HS-5 (cell line): ENCODE results near the gene PTGDR.

Experiments used
- DNase-seq: peaks from one replicate; pipeline ENCODE4 v3.0.0-alpha.2; 2012; ENCODE audit warnings: low read depth

PTGDR gene

GRCh38 chr14:52312931-52313355, 45.4 kb downstream of the PTGDR start:
- no peak for DNase-seq

GRCh38 chr14:52313462-52313861, 46.0 kb downstream of the PTGDR start:
- no peak for DNase-seq

DNA sequence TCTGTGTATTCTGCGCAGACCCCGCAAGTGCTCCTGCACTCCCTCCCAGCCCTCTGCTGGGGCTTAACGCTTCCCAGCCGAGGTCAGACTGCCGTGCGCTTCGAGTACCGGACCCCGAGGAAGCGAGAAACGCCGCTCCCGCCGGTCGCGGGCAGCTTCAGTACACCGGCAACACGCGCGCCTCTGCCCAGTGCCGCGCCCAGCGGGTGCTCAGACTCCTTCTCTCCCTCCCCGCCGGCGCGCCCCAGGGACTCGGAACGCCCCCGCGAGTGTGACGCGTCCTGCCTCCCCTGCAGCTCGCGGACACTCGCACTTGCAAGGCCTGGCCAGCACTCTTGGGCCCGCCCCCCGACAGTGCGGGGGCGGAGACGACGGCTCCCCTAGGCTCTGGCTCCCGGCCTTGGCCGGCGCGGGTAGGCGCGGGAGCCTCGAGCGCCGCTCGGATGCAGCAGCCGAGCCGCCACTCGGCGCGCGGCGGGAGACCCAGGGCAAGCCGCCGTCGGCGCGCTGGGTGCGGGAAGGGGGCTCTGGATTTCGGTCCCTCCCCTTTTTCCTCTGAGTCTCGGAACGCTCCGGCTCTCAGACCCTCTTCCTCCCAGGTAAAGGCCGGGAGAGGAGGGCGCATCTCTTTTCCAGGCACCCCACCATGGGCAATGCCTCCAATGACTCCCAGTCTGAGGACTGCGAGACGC, 46.6 kb downstream of the PTGDR start, which contains the start of gene PTGER2:
Gene PTGER2 (plus strand): TSS at position 410 of the 692 bp plus-strand sequence. CDS start 237 bp downstream, at position 647.
- no peak for DNase-seq

DNA sequence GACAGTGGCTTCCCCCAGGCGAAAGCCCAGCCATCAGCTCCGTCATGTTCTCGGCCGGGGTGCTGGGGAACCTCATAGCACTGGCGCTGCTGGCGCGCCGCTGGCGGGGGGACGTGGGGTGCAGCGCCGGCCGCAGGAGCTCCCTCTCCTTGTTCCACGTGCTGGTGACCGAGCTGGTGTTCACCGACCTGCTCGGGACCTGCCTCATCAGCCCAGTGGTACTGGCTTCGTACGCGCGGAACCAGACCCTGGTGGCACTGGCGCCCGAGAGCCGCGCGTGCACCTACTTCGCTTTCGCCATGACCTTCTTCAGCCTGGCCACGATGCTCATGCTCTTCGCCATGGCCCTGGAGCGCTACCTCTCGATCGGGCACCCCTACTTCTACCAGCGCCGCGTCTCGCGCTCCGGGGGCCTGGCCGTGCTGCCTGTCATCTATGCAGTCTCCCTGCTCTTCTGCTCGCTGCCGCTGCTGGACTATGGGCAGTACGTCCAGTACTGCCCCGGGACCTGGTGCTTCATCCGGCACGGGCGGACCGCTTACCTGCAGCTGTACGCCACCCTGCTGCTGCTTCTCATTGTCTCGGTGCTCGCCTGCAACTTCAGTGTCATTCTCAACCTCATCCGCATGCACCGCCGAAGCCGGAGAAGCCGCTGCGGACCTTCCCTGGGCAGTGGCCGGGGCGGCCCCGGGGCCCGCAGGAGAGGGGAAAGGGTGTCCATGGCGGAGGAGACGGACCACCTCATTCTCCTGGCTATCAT, 47.3 kb downstream of the PTGDR start:
- DNase-seq, result no peak

- no peak for DNase-seq
Measured at GRCh38 chr14:52315355-52315718, 47.8 kb downstream of the PTGDR start.

GRCh38 chr14:52318062-52318461, 50.6 kb downstream of the PTGDR start:
- no peak for DNase-seq

DNA sequence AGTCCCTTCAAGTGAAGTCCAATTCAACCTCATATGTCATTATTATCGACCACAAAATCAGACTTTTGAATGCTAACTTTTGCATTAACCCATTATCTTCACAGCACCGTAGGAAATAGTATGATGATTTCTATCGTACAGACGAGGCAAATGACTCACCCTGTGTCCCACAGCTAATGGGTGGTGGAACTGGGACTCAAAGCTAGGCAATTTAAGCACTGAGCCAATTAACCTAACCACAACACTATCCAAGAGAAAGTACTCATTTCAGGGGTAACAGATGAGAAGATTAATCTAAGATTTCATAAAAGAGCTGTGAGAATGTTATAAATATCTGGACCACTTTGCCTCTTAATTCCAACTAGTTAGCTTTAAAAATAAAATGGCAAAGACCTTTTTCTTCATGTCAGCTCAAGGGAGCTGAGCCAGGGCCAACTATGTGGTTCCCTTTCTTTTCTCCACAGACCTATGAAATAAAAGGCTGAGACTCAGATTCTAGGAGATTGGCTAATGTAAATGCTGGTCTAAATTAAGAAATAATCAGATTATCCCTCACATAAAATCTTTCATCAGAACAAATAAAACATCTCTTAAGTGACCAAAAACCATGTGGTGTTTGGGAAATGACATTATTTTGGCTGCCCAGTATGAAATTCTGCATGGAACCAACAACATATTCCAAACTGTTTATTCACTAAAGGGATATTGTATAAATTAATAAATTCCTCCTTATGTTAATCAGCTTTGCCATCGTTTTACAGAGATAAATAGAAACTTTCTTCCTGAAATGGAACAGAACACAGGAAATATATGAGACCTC, 51.5 kb downstream of the PTGDR start:
- no peak for DNase-seq

DNA sequence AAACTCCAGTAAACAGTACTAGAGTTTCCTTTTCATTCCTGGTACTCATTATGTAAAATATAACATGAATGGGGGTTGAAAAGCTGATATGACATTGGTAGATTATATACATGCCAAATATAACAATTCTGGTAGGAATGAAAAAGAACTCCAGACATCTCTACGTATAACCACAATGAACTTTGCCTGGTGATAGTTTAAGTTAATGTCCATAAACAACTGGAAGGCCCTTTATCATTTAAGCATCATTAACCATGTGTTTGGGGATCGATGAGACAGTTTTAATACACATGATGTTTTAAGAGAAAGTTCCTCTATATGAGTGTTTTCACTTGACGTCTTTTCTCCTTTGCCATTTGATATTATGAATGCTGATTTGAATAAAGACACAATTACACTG, 52.4 kb downstream of the PTGDR start:
- no peak for DNase-seq

DNA sequence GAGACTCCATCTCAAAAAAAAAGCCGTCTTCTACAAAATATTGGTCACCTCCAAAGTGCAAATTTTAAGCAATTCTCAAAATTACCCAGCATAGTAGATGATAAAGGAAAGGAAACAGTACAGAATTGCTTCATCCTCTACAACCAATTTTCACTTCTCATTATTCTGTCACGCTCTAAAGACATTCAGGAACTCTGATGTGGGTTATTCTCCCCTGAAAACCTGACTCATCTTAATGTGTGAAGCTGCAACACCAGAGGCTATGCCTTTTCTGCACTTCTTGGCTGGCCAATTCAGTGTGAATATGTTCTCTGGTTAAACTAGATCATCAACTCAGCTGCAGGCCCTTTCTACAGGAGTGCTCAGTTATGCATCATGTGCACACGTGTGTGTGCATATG, 57.6 kb downstream of the PTGDR start:
- no peak for DNase-seq

- DNase-seq, result no peak
Measured at GRCh38 chr14:52325630-52326029, 58.1 kb downstream of the PTGDR start.
